ENCODE results near the gene ZNF664.
"Not testable (repeated sequence)": the region's sequence is repeated elsewhere in the genome, so short reads cannot be mapped to it uniquely, and the experiment has no call there.

The ZNF664 gene

GRCh38 chr12:123941624-123942237, 31.3 kb upstream of the ZNF664 start:
- no peak for DNase-seq

DNA sequence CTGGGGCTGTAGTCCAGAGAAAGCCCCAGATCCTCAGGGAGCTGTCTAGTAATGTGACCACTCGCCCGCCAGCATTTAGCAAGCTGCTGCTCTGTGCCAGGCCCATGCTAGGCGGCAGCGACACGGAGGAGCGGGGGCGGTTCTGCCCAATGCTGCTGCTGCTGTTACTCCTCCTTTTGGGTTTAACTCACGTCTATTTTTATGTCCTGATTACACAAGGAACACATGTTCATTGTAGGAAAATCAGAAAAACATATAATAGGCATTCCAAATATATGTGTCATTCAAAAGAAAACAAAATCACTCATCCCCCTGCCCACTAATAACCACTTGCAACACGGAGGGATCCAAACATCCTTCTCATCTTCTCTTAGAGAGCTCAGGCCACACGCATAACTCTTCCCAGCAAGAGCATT, 30.8 kb upstream of the ZNF664 start:
- no peak for DNase-seq

DNA sequence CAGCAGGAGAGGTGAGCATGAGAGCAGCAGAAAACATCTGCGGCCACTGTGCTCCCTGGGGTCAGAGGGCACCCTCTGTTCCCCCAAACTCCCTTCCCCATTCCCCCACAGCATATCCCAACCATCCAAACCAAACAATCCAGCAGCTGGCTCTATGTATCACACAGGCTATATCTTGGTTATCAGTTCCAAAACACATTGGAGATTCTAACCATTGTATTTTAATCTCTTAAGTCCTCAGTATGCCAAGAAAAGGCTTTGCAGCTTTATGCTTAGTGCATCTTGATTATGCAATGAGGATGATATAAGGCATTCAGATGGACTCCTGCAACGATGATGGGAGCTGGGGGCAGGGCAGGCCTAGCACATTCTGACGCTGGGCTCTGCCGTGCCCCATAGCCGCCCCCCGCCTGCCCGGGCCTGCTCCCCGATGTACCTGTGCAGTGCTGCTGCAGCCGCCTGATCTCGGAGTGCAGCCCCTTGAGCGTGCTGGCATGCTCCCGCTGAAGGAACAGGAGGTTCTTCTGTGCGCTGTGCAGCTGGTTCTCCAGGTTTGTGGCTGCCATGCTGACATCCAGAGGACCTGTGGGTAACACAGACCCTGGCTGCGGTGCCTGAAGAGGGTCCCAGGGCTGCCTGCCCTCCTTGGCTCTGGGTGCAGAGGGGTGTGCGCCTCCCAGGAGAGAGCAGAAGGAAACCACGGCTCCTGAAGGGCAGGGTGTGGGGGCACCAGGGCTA, 29.9 kb upstream of the ZNF664 start:
- DNase-seq = no peak

GRCh38 chr12:123943816-123944215, 29.2 kb upstream of the ZNF664 start:
- DNase-seq = no peak

GRCh38 chr12:123944696-123945095, 28.3 kb upstream of the ZNF664 start:
- no peak for DNase-seq

GRCh38 chr12:123945287-123946151, 27.5 kb upstream of the ZNF664 start:
- no peak for DNase-seq

GRCh38 chr12:123946152-123946515, 26.9 kb upstream of the ZNF664 start:
- no peak for DNase-seq

- DNase-seq = not testable (repeated sequence)
These were observed 26.2 kb upstream of the ZNF664 start for GRCh38 chr12:123946516-123947505.

- not testable (repeated sequence) for DNase-seq
These were observed 25.5 kb upstream of the ZNF664 start for GRCh38 chr12:123947531-123947930.

DNA sequence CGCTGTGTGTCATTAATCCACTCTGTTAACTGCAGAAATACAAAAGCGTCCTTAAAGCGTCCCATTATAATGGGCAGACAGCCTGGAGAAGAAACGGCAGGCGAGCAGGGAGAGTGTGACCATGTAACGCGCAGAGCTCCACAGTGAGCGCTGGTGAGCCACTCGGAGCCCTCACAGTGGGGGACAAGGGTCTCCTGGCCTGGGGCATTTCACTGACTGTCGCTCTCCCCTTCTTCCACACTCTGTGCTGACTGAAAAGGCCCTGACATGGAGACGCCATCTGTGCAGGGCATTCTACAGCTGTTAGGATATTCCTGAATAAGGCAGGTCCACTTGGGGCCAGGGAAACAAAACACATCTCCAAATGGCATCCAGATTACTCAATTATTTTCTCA, 24.6 kb upstream of the ZNF664 start:
- DNase-seq = no peak

DNA sequence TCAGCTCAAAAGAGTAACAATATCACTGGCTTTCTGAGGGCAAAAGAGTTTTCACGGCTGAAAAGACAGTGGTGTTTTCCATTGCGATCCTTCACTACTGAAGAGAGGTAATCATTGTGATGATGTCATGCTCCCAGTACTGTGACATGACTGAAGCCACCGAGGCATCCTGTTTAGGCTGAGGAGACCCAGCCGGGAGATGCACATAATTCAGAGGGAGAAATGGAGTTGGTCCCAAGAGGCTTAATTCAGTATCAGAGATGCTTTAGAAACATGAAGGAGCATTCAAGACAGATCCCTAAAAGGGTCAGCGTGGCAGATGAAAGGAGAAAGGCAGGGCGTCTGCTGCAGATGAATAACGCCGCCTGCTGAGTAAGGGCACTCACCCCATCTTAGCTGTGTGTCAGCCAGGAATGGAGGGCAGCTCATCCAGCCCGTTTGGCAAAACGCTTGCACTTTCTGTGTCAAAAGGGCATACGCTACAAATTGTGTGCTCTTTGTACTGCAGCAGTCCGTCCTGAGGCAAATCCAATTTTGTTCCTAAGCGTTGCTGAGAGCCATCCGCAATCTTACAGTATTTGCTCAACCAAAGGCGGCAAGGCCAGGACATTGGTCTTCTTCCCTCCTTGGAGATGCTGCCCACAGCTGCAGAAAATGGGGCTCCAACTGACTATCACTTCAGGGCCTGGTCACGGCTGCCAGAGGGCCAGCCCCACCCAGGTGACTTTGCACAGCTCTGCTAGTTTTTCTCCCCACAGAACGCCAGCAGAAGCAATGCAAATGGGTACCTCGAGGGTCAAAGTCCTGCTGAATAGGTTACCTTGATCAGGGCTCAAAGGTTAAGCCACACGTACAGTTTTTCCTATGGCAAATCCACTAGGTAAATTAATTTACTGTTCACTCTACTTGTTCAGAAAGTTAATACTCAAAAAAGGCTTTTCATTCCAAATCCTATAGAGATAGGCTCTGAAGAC, 23.9 kb upstream of the ZNF664 start:
- DNase-seq = no peak

DNA sequence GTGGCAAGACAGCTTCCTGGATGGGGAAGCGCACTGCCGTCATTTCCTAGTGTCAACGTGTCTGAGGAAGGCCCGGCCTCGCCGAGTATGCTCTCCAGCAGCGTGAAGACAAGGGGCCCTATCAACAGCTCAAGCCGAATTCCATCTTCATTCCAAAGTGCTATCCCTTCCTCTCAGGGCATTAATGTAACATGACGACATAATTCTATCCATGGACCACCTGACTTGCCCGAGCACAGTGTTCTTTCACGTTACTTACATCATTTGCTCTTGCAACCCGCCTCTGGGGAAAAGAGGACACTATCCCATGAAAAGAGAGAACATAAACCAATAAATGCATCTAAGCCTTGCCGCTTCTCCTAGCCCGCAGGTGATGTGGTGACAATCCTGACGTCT, 23.2 kb upstream of the ZNF664 start:
- DNase-seq = no peak

DNA sequence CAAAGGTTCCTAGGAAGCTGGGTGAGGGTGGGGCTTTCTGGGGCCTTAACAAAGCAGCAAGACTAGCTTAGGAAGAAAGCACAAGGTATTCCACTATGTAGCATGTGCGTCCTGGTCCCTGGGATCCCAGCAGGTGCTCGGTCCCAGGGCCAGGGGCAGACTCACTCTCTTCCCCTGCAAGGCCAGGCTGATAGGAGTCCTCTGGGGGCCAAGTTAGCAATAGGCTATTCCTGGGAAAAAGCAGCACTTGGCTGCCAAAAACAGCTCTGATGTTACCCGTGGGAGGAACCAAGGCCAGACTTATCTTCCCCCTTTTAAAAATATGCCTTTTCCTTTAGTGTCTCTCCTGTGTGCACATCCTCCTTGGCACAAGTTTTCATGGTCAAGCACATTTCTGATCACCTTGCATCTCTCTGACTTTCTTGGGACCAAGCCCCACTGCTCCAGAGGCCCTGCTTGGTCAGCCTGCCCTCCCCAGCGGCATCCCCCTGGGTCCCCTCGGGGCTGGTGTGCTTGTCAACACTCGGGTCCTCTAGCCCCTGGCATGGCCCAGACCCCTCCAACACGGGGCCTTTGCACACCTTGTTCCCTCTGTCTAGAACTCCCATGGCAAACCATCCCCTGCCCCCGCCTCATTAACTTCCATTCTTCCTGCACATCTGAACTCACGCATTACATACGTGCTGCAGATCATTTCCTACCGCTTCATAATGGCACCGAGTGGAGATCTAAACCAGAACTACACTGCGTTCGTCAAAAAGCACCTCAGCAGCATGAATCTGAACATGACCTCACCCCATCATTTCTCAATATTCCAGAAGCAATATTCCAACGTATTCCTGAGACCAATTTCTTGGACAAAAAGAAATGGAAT, 22.3 kb upstream of the ZNF664 start:
- DNase-seq = no peak

DNA sequence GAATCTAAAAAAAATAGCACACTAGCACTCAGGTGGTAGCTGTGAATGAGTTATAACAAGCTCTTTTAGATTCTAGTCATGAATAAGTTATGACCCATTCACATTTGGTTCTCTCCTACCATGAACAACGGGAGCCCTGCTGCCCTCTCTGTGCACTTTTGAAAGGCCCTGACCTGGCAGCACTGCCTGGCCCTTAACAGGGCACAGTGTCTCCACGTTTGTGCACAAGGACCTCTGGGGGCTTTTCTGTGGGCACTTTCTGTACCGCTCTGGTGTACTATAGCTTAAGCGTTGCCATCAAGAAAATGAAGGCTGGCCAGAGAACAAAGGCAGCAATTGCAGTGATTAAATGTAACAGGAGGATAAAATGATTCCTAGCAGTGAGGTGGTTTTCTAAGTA, 21.5 kb upstream of the ZNF664 start:
- DNase-seq = no peak

DNA sequence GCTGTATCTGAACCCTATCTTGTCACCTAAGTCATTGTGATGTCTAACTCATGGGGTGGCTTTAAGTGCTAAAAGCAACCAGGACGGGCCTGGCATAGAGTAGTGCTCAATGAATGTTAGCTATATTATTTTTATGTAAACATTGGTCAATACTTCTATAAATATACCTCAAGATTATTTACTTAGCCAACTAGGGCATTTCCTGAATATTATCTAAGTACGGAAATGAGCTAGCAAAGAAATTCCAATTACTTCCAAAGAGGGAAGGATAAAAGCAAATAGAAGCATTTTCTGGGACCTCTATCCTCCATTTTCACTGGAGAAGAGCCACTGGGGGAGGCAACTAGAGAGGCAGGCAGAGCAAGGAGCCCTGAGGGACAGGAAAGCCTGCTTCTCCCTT, 21.0 kb upstream of the ZNF664 start:
- no peak for DNase-seq

GRCh38 chr12:123954647-123955350, 18.2 kb upstream of the ZNF664 start:
- DNase-seq = no peak

- no peak for DNase-seq
These were observed 16.8 kb upstream of the ZNF664 start for GRCh38 chr12:123956249-123956648.

DNA sequence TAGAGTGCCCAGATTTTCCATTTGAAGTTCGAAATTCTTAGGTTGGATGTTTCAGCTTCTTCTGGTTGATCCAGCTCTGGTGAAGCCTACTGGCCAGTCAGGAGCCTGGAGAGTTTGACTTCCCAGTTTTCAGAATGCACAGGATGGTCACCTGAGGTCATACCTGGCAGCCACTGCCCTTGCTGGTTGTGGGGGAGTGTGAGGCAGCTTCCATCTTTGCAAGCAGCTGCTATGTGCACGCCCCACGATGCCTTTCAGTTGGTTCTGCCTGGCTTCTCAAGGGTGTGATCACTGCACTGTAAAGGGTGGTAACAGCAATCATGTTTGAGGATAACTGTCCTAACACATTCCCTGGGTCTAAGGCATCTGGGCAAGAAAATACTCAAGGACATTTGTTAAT, 15.8 kb upstream of the ZNF664 start:
- no peak for DNase-seq

DNA sequence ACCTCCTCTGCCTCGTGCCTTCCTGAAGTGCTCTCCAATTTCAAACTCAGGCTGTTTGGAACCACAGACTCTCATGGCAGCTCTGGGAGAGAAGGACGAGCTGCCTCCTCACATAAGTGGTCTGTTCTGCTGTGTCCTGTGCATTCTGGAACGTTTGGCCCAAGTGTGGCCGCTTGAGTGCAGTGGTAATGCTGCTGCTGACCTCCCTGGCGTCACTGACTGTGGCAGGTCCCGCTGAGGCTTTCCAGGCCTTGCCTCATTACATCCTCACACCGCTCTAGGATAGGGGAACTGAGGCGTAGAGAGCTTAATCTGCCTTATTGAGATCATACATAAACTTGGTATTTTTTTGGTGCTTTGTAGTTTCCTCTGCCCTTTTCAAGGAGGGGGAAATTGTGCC, 14.6 kb upstream of the ZNF664 start:
- DNase-seq = no peak

DNA sequence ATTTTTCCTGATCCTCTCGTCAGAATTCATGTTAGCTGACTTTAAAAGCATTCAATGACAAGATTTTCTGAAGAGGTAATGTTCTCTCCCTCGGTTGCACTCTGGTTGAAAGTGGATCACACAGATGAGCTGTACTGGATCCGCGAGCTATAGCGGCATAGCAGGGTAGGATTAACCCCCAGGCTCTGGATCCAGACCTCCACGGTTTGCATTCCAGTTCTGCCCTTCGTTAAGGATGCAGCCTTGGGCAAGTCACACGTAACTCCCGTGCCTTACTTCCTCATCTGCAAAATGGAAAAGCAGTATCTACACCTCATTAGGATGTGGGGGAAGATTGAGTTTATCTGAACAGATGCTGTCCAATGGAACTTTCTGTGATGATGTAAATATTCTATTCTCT, 14.1 kb upstream of the ZNF664 start:
- DNase-seq = no peak
